H1 (cell line): ENCODE data around the gene CASP5. TPM values are rescaled to one million over a fixed set of nuclear protein-coding genes. Genes with fewer than 3 reads are reported as not detected.

ENCODE experiments used
- CTCF ChIA-PET: fragments of 300-600 bp; sonication (Branson Sonifier 250); formaldehyde crosslinking; loops from one replicate; lab custom pipeline; 2021; ENCODE audit not compliant: partially characterized antibody; lab: Charles Lee
- POLR2A ChIA-PET: fragments of 300-600 bp; sonication (Branson Sonifier 250); formaldehyde crosslinking; loops from one replicate; lab custom pipeline; 2021; ENCODE audit warnings: inconsistent platforms; ENCODE audit not compliant: partially characterized antibody; lab: Charles Lee
- DNase-seq, 2 experiments: peaks; one replicate each; pipeline versions ENCODE4 v3.0.0 to v3.0.0-alpha.2; 2010 to 2022; ENCODE audit warnings: low spot score in 2 of 2, low read depth in 1 of 2, mixed read lengths in 1 of 2
- FAIRE-seq: peaks from 2 replicates; lab custom pipeline; 2011; peaks lifted over from hg19 to GRCh38; lab: Jason Lieb, UNC
- H2AFZ ChIP-seq: 2 replicates; pipeline ENCODE4 v1.8.1; 2012; ENCODE audit warnings: low read length, inconsistent platforms
- H2AK5ac ChIP-seq: 2 replicates; pipeline ENCODE4 v1.6.1; 2013; ENCODE audit warnings: low read depth, low read length
- H2BK120ac ChIP-seq: replicated peaks from 2 replicates; pipeline ENCODE3; 2013; ENCODE audit warnings: low read depth, low read length, inconsistent platforms
- H2BK12ac ChIP-seq: 2 replicates; pipeline ENCODE4 v1.6.1; 2013; ENCODE audit warnings: low read depth, low read length
- H2BK15ac ChIP-seq: 2 replicates; pipeline ENCODE4 v1.6.1; 2013; ENCODE audit warnings: low read length
- H2BK20ac ChIP-seq: 2 replicates; pipeline ENCODE4 v1.6.1; 2013; ENCODE audit warnings: low read length
- H2BK5ac ChIP-seq: 2 replicates; pipeline ENCODE4 v1.6.1; 2013; ENCODE audit warnings: low read depth, low read length
- H3K14ac ChIP-seq: 2 replicates; pipeline ENCODE4 v1.6.1; 2013; ENCODE audit warnings: inconsistent platforms; ENCODE audit not compliant: insufficient read length
- H3K18ac ChIP-seq: 2 replicates; pipeline ENCODE4 v1.6.1; 2013; ENCODE audit warnings: low read length; ENCODE audit errors: extremely low read depth
- H3K23ac ChIP-seq: 2 replicates; pipeline ENCODE4 v1.6.1; 2013; ENCODE audit warnings: inconsistent platforms; ENCODE audit not compliant: insufficient read length
- H3K23me2 ChIP-seq: 2 replicates; pipeline ENCODE4 v1.6.1; 2013; ENCODE audit warnings: low read depth, low read length
- H3K27ac ChIP-seq: 2 replicates; pipeline ENCODE4 v1.6.1; 2011; ENCODE audit warnings: low read depth, low read length, inconsistent platforms
- H3K27me3 ChIP-seq, 4 experiments: replicated peaks in 1 of 4; 1 replicate in 1 of 4; 2 replicates in 3 of 4; pipeline versions ENCODE4 v1.6.1 to v1.8.1; 2011 to 2013; ENCODE audit warnings: low read length in 3 of 4, mild to moderate bottlenecking in 3 of 4, inconsistent platforms in 2 of 4, mixed read lengths in 2 of 4, moderate library complexity in 1 of 4; ENCODE audit not compliant: control insufficient read depth in 3 of 4, insufficient read depth in 3 of 4; ENCODE audit errors: extremely low read depth in 1 of 4
- H3K36me3 ChIP-seq, 4 experiments: 2 replicates each; pipeline versions ENCODE4 v1.6.1 to v1.8.1; 2011 to 2013; ENCODE audit warnings: mild to moderate bottlenecking in 4 of 4, low read length in 3 of 4, moderate library complexity in 2 of 4, control low read depth in 1 of 4, inconsistent platforms in 1 of 4; ENCODE audit not compliant: insufficient read depth in 4 of 4, control insufficient read depth in 2 of 4
- H3K4ac ChIP-seq: replicated peaks from 2 replicates; pipeline ENCODE3; 2013; ENCODE audit warnings: low read length, low read depth, mixed read lengths, inconsistent platforms; ENCODE audit not compliant: insufficient read length
- H3K4me1 ChIP-seq, 4 experiments: replicated peaks in 1 of 4; 1 replicate in 1 of 4; 2 replicates in 3 of 4; pipeline versions ENCODE4 v1.6.1 to v1.8.1; 2011 to 2013; ENCODE audit warnings: low read length in 3 of 4, inconsistent platforms in 2 of 4, mixed read lengths in 1 of 4; ENCODE audit not compliant: insufficient read depth in 4 of 4, control insufficient read depth in 3 of 4
- H3K4me2 ChIP-seq, 2 experiments: 2 replicates each; pipeline versions ENCODE4 v1.6.1 to v1.8.1; 2011 to 2013; ENCODE audit warnings: low read depth in 2 of 2, low read length in 2 of 2, control low read depth in 1 of 2, inconsistent platforms in 1 of 2, mild to moderate bottlenecking in 1 of 2; ENCODE audit not compliant: insufficient read depth in 1 of 2
- H3K4me3 ChIP-seq, 4 experiments: fragments of 200-600, 300-600 bp in 1 of 4; sonication (generic), shearing (Covaris generic), sonication (Bioruptor Twin) in 1 of 4; 2 replicates each; pipeline versions ENCODE4 v1.5.1 to v1.8.1; 2011 to 2016; ENCODE audit warnings: low read length in 4 of 4, low read depth in 3 of 4, control low read depth in 2 of 4, inconsistent platforms in 2 of 4, mild to moderate bottlenecking in 2 of 4, mixed read lengths in 1 of 4, moderate library complexity in 1 of 4; ENCODE audit not compliant: insufficient read depth in 2 of 4; ENCODE audit errors: extremely low read depth in 1 of 4
- H3K56ac ChIP-seq: replicated peaks from 2 replicates; pipeline ENCODE3; 2013; ENCODE audit warnings: low read depth, mild to moderate bottlenecking, mixed read lengths, low read length, inconsistent platforms; ENCODE audit not compliant: insufficient read length
- H3K79me1 ChIP-seq: 2 replicates; pipeline ENCODE4 v1.6.1; 2013; ENCODE audit warnings: low read depth, low read length, control low read depth
- H3K79me2 ChIP-seq, 2 experiments: 2 replicates each; pipeline versions ENCODE4 v1.6.1 to v1.8.1; 2012 to 2013; ENCODE audit warnings: low read length in 2 of 2, mild to moderate bottlenecking in 2 of 2, inconsistent platforms in 1 of 2; ENCODE audit not compliant: insufficient read depth in 2 of 2, control insufficient read depth in 1 of 2
- H3K9ac ChIP-seq, 4 experiments: replicated peaks in 1 of 4; 1 replicate in 1 of 4; 2 replicates in 3 of 4; pipeline versions ENCODE4 v1.6.1 to v1.8.1; 2011 to 2013; ENCODE audit warnings: low read depth in 3 of 4, low read length in 3 of 4, control low read depth in 2 of 4, mild to moderate bottlenecking in 2 of 4, moderate library complexity in 2 of 4, inconsistent platforms in 1 of 4; ENCODE audit errors: extremely low read depth in 1 of 4
- H3K9me3 ChIP-seq, 2 experiments: 2 replicates each; pipeline versions ENCODE4 v1.6.1 to v1.8.1; 2012 to 2013; ENCODE audit warnings: mild to moderate bottlenecking in 2 of 2, moderate library complexity in 2 of 2, control low read depth in 1 of 2, inconsistent platforms in 1 of 2, low read depth in 1 of 2, low read length in 1 of 2, mixed read lengths in 1 of 2; ENCODE audit not compliant: insufficient read depth in 2 of 2
- H4K20me1 ChIP-seq, 2 experiments: replicated peaks in 1 of 2; 2 replicates each; pipeline versions ENCODE3 to v1.8.1; 2011 to 2013; ENCODE audit warnings: inconsistent platforms in 2 of 2, low read length in 2 of 2, mild to moderate bottlenecking in 1 of 2; ENCODE audit not compliant: insufficient read depth in 2 of 2, control insufficient read depth in 1 of 2
- H4K5ac ChIP-seq: 2 replicates; pipeline ENCODE4 v1.6.1; 2013; ENCODE audit warnings: low read length, low read depth, mixed read lengths, inconsistent platforms; ENCODE audit not compliant: insufficient read length
- H4K8ac ChIP-seq: 2 replicates; pipeline ENCODE4 v1.8.0; 2013; ENCODE audit warnings: mild to moderate bottlenecking, moderate library complexity, low read length, inconsistent platforms; ENCODE audit not compliant: insufficient read depth; ENCODE audit errors: extremely low read depth
- H4K91ac ChIP-seq: replicated peaks from 2 replicates; pipeline ENCODE3; 2013; ENCODE audit warnings: low read length, mixed read lengths, inconsistent platforms; ENCODE audit not compliant: insufficient read length
- BCL11A ChIP-seq, 2 experiments: IDR thresholded peaks; one replicate each; pipeline ENCODE4 v1.6.1; 2011; ENCODE audit warnings: low read depth in 2 of 2, low read length in 2 of 2, mild to moderate bottlenecking in 2 of 2
- BRCA1 ChIP-seq: IDR thresholded peaks from 2 replicates; pipeline ENCODE4 v1.6.1; 2012; ENCODE audit warnings: low read depth, low read length, improper control_type of control experiment
- RAD21 ChIP-seq, 2 experiments: IDR thresholded peaks in 1 of 2; conservative IDR thresholded peaks in 1 of 2; 2 replicates each; pipeline ENCODE4 v1.6.1; 2011; ENCODE audit warnings: low read depth in 2 of 2, low read length in 2 of 2, improper control_type of control experiment in 1 of 2, inconsistent platforms in 1 of 2, mild to moderate bottlenecking in 1 of 2, moderate library complexity in 1 of 2
- RNF2 ChIP-seq: fragments of 200-900, 300-1000 bp; sonication (generic); IDR thresholded peaks from 2 replicates; pipeline ENCODE4 v1.7.1; 2016; ENCODE audit warnings: borderline replicate concordance, low read depth, mild to moderate bottlenecking, antibody characterized with exemption, low read length; ENCODE audit not compliant: poor library complexity, severe bottlenecking; ENCODE audit errors: missing control alignments
- TCF12 ChIP-seq: IDR thresholded peaks from 2 replicates; pipeline ENCODE4 v1.6.1; 2011; ENCODE audit warnings: low read depth, mild to moderate bottlenecking, low read length
- TEAD4 ChIP-seq: IDR thresholded peaks from 2 replicates; pipeline ENCODE4 v1.6.1; 2012; ENCODE audit warnings: low read depth, low read length, inconsistent platforms, mixed read lengths
- polyA plus RNA-seq, 7 experiments: library from polyadenylated mRNA; depleted of rRNA in 3 of 7; stranded (reverse) in 5 of 7; unstranded in 2 of 7; fragments of >200 nt in 5 of 7; fragments of 200-250 nt in 2 of 7; gene quantifications; 1 replicate in 5 of 7; 2 replicates in 1 of 7; 4 replicates in 1 of 7; pipeline versions ENCODE4 v1.2.1 to v1.2.3, GENCODE V29; 2011 to 2013; ENCODE audit warnings: missing spikeins in 2 of 7, mixed read lengths in 2 of 7
- total RNA-seq: library from RNA; stranded (reverse); fragmentation: NEBNext Ultra II Directional; extraction: Animal tissue kit (Norgen Biotek cat#: 25700); gene quantifications from 2 replicates; pipeline ENCODE4 v1.2.1, GENCODE V29; 2021
- TF ChIP-seq, protein P1 (sequence below): IDR thresholded peaks from 2 replicates; pipeline ENCODE4 v1.6.1; 2012; ENCODE audit warnings: inconsistent platforms

The CASP5 gene
- total and polyA plus RNA-seq, 2 of the 8 experiments (the other 6 are each of a cell fraction or from before 2014, with no cell fraction given) = not detected

DNA sequence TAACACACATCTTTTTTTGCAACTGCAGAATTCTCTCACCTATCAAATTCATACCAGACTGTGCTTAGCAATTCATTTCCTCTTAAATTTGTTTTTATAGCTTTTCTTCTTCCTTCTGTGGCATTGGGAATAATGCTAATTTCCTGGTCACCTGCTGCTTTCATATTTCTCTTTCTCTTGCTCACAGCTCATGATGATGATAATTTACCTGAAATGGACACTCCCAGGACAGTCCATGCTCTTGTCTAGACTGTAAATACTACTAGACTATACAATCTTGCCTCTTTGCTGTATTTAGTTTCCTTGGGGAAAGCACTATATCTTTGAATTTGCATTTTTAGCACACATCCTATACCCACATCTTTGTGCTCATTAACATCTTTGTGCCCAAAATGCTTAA, 15.5 kb downstream of the CASP5 start:
- Histone ChIP-seq H4K5ac (no peak overlapping the region), H3K4me2 (no peak overlapping the region), H3K56ac (no peak overlapping the region), H3K18ac (no peak overlapping the region), H4K20me1 (no peaks in the 10 kb centered on the region), H2BK15ac (no peak overlapping the region), H3K4me1 (no peaks in the 10 kb centered on the region), H3K23me2 (no peaks in the 10 kb centered on the region), H3K4ac (no peak overlapping the region), H3K36me3 (no peaks in the 10 kb centered on the region), H2BK120ac (no peak overlapping the region), H2BK5ac (no peak overlapping the region), H3K79me1 (no peaks in the 10 kb centered on the region), H3K27ac (no peak overlapping the region), H3K9ac (no peak overlapping the region), H4K8ac (no peak overlapping the region), H3K27me3 (no peaks in the 10 kb centered on the region), H2AFZ (no peak overlapping the region), H3K4me3 (no peak overlapping the region), H3K9me3 (no peaks in the 10 kb centered on the region), H2BK20ac (no peak overlapping the region), H3K14ac (no peak overlapping the region), H4K91ac (no peak overlapping the region), H3K79me2 (no peaks in the 10 kb centered on the region), H2AK5ac (no peak overlapping the region), H2BK12ac (no peak overlapping the region), H3K23ac (no peak overlapping the region)
- no peak for TF ChIP-seq TEAD4
- TF ChIP-seq RAD21 (IDR thresholded peaks at IDR 0.05 in 1 of 2, conservative IDR thresholded peaks at IDR 0.05 in 1 of 2; ENCODE audit: low read depth in 2 of 2, low read length in 2 of 2) = no peak
- no peak for TF ChIP-seq TCF12
- no peak for TF ChIP-seq BRCA1
- no peak for TF ChIP-seq RNF2
- no peak for TF ChIP-seq BCL11A (IDR thresholded peaks at IDR 0.05; ENCODE audit: low read depth in 2 of 2, low read length in 2 of 2)
- TF ChIP-seq, protein P1, sequence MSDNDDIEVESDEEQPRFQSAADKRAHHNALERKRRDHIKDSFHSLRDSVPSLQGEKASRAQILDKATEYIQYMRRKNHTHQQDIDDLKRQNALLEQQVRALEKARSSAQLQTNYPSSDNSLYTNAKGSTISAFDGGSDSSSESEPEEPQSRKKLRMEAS = no peak
- DNase-seq (no peak), FAIRE-seq (no peak)
- ChIA-PET CTCF (interaction anchor here (1.9 kb wide), 1 partner anchor 10 kb away, joined by 7 read pairs; no protein-coding TSS in a partner anchor), POLR2A (no interaction called here)
